SH-SY5Y (cell line): ENCODE data around the gene CCDC92B.

Experiments
- GATA2 ChIP-seq: IDR thresholded peaks from 2 replicates; pipeline ENCODE4 v1.6.1; 2011; ENCODE audit warnings: mild to moderate bottlenecking, low read depth, low read length
- GATA3 ChIP-seq: IDR thresholded peaks from 2 replicates; pipeline ENCODE4 v1.6.1; 2011; ENCODE audit warnings: low read depth, mild to moderate bottlenecking, low read length, moderate library complexity

The CCDC92B gene

DNA sequence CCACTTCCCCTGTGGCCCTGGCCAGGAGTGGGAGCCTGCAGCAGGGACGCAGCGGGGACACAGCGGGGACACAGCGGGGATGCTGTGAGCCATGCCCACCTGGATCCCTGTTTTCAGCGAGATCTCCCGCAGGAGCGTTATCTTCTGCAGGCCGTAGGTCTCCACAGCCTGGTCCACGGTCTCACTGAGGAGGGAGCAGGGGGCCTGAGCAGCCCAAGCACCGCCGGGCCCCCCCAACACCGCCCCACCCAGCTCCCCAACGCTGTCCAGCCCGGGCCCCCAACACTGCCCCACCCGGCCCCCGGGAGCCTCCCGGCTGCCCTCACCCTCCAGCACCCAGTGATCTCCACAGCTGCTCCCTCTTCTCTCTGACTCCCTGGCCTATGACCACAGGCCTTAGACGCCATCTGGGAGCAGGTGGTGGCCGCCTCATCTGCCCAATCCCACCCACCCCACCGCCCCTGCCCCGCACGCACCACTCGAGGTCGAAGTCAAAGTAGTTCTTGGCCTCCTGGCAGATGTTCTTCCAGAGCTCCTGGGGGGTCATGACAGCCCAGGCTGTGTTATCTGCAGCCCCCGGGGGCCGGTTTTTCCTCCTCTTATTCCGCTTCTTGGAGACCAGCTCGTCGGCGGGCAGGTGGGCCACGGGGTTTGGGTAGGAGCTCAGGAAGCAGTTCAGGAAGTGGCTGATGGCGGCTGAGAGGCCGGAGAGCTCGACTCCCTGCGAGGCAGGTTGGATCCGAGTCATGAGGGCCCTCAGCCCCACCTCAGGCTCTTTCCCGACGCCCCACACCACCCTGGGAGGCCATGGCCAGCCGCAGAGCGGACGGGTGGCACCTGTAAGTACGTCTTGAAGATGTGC lies 54.8 kb downstream of the CCDC92B start:
- TF ChIP-seq GATA2, result no peak
- TF ChIP-seq GATA3, result no peak

DNA sequence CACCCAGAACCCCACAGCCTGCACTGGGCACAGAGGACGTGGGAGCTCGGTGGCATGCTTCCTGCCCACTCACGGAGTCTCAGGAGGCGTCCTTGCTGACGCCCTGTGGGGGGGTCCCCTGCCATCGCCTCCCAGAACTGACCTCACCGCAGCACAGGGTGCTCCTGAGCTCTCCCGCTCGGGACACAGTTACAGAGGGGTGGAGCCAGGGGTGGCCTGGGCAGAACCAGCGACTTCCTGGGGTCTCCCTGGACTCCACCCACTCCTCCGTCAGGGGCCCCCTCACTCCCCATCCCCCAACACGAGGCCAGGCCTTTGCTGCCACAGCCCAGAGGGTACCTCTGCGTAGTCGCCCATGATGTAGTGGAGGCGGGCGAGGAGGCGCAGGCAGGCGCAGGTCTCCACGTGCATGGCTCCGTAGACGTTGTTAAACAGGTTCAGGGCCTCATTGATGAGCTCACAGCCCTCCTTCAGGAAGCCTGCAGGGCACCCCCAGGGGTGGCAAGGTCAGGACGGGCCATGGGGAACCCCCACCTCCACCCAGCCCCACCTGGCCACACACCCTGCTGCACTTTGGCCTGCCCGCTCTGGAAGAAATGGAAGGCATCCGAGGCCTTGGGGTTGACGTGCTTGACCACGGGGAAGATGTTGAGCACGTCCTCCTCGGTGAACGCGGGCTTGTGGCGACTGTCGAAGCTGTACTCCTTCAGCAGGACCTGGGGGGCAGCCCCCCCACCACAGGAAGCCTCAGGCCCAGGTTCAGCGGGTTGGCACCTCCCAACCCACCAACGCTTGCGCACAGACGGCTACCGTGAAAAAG lies 55.7 kb downstream of the CCDC92B start:
- TF ChIP-seq GATA3, result no peak
- no peak for TF ChIP-seq GATA2

DNA sequence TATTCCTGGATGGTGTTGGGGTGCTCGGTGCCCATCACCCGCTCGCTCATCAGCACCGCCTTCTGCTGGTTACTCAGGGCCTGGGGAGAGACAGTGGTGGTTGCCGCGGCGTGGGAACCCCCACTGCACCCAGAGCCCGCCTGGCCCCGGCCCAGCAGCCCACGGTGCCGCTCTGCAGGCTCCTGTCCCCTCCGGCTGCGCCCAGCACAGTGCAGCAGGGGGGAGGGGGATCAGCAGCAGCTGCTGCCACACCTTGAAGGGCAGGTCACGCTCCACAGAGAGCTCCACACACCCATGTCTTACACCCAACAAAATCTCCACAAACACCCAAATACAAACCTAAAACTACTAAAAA lies 56.7 kb downstream of the CCDC92B start:
- TF ChIP-seq GATA2 (no peak), GATA3 (no peak)

DNA sequence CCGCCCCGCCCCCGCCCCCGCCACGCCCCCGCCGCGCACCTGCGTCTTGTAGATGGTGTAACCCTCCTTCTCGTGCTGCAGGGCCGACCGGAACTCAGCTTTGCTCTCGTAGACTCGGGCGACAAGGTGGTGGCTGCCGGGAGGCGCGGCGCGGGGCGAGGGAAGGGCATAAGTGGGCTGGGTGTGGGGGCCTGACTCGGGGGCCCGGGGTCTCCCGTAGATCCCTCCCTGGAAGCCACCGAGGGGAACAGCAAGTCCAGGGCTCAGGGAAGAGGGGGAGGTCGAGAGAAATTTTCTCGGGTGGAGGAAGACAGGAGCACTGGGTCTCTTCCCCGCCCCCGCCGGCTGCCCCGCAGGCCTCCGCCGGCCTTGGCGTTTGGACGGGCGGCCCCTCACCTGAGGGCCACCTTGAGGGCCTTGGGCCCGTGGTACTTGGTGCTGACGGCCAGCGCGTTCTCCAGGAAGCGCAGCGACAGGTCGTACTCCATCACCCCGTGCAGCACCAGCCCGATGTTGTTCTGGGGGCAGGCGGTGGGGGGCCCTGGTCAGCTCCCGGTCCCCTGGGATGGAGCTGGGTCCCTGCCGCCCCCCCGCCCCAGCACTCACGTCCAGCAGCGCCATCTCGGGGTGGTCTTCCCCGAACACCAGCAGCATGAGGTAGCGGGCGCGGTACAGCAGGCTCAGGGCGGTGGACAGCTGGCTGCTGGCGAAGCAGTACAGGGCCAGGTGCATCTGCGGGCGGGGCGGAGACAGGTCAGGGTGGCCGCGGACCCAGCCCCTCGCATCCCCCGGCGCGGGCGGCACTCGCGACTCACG lies 57.3 kb downstream of the CCDC92B start:
- TF ChIP-seq GATA3 (no peak), GATA2 (no peak)

DNA sequence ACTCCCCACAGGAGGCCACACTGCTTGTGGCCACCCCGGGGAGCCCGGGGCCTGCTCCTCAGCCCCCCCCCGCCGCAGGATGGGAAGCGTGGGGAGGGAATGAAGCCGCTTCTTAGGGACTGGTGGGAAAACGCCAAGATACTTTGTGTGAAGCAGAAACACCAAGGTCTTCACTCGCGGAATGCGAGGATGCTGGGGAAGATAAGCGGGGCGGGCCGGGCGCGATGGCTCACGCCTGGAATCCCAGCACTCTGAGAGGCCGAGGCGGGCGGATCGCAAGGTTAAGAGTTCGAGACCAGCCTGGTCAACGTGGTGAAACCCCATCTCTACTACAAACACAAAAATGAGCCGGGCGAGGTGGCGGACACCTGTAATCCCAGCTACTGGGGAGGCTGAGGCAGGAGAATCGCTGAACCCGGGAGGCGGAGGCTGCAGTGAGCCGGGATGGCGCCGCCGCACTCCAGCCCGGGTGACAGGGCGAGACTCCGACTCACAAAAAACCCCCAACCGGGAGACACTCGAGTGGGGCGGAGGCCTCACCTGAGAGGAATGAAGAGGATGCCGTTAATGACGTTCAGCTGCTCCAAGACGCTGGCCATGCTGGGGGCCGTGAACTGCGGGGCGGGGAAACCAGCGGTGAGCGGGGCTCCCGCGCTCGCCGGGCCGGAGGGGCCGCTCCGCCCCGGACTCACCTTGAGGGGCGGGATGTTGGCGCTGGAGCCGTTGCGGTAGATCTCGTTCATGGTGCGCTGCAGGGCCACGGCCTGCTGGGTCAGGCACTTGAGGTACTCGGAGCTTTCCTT lies 58.2 kb downstream of the CCDC92B start:
- TF ChIP-seq GATA3 (no peak), GATA2 (no peak)

DNA sequence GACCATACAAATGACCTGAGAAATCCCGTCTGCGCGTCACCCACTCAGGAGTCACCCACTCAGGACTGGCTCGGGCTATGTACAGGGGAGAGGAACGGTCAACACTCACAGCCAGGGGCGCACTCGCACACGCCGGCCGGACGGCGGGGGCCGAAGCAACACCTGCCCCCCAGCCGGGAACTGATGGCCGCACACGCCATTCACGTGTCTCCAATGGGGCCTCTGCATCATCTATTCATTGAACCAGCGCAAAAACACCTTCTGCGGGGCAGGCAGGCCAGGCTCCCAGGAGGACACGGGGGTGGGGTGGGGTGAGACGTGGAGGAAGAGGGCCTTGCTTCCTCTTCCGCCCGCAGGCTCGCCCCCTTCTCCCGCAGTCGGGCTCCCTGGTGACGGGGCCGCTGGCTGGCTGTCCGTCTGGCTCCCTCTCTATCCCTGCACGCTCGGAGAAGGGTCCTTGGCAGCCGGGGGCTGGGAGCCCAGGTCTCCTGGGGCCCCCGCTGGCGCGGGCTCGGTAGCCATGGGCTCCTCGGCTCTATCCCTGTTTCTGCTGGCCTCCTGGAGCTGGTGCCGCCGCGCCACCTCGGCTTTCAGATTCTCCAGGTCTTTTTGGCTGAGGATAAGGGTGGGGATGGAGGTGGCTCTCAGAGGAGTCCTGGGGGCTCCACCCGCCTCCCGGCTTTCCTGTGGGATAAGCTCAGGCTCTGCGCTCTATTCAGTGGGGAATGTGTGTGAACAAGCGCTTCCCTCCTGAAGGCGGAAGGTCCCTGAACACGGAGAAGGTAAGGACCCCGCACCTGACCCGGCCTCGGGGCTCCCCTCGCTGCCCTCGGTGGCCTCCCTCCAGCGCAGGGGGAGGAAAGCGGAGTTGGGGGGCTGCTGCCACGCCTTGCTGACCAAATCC lies 59.0 kb downstream of the CCDC92B start:
- TF ChIP-seq GATA2 (no peak), GATA3 (no peak)

DNA sequence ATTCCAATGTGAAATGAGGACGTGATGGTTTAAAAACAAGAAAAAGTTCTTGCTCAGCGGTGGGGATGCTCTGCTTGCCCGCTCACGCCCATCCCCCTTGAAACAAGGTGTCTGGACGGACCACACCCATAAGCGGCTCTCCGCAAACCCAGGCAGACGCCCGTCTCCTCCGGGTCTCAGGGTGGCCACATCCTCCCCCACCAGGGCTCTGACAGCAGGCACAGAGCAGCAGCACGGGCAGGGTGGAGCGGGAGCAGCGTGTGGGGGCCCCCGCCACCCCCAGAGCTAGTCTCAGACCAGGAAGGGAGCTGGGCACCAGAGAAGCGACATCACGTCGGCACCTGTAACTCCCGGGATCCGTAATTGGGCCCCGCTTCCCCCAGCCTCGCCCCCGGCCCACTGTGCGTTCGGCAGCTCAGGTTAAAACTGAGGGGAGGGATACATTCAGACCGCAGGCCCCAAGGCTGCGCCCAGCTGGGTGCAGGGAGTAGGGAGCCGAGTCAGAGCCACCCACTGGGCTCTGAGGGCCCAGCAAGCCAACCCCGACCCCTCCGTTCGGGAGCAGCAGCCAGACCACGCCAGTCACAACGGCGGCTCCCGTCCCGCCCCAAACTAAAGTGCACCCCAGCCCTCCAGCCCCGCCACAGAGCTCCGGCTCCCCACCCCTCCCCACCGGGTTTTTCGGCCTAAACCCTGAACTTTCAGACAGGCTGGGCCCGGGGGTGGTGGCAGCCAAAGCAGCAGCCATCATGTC lies 59.9 kb downstream of the CCDC92B start:
- no peak for TF ChIP-seq GATA2
- TF ChIP-seq GATA3, result no peak

DNA sequence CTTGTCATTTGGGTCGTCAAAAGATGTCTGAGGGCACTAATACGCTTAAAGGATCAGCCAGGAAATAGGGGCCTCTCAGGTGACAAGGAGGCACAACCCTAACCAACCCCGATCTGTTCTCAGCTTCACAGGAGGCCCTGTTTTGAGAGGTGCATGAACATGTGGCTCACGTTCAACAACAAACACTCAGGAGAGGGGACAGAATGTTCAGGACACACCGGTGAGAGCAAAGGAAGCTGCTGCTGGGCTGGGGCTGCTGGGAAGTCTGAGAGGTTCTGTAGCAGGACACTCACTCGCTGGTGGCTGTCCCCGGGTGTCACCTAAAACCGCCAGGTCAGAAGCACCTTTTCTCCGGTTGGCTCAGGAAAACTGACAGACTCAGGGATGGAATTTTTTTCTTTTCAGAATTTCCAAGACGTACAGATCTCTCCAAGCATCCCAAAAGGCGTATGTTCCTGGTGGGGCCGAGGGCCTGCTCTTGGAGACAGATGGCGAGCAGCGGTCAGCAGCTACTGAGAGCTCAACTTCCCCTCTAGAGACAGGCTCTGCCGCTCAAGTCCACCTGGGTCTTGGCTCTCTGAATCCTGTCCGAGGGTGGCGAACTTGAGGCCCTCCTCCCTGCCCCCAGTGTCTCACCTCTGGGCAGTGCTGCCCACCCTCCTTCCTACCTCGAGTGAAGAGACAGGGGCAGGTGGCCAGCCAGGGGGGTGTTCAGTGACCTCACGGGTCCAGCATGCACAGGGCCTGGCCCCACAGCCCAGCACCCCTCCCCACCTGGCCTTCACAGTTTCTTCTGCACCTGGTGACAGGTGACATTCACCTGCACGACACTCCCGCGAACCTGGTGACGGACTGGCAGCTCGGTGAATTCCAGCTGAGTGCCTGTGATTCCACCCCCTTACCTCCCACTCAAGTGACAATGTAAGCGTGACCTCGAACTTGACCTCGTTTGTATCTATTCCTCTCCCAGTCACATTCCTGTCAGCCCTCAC lies 60.8 kb downstream of the CCDC92B start:
- no peak for TF ChIP-seq GATA2
- no peak for TF ChIP-seq GATA3

DNA sequence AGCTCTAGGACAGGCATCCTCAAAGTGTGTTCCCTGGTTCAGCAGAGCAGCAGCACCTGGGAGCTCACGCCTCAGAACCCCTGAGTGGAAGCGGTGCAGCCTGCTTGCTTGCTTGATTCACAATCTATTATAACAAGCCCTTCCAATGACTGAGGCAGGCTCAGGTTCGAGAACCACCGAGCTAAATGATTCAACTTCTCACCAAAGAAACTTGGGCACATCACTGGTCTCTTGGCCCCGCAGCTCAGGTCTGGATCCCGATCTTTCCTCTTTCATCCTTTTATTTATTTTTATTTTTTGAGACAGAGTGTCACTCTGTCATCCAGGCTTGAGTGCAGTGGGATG lies 62.4 kb downstream of the CCDC92B start:
- TF ChIP-seq GATA3 (no peak), GATA2 (no peak)

DNA sequence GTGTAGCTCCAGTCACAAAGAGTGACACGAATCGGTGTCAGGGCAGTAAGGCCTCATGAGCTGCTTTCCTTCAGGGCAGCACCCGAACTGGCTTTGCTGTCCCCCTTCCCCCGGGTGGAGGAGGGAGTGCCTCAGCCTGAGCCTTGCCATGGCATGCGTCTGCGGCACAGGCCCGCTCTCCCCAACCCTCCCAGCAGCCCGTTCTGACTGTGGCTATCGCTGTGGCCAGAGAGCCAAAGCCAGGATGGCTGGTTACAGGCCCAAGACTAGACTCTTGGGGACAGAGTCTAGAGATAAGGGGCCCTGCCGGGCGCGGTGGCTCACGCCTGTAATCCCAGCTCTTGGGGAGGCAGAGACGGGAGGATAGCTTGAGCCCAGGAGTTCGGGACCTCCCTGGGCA lies 63.8 kb downstream of the CCDC92B start:
- TF ChIP-seq GATA2, result no peak
- TF ChIP-seq GATA3, result no peak

DNA sequence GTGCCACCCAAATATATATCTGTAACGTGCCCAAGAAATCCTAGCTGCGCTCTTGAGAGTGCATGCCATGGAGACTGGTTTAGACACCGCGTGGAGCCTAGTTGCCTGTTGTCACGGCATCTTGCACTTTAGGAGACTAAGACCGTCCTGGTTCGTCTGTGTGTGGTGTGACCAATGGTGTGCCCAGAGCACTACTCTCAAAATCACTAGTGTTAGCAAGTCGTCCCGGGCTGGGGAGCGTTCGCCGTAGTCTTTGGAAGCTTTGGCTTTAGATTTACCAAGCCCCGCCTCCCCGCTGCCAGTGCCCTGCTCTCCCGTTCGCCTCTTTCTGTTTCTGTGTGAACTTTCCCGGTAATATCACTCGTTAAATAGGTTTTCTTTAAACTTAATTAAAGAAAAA lies 64.9 kb downstream of the CCDC92B start:
- no peak for TF ChIP-seq GATA2
- TF ChIP-seq GATA3, result no peak

DNA sequence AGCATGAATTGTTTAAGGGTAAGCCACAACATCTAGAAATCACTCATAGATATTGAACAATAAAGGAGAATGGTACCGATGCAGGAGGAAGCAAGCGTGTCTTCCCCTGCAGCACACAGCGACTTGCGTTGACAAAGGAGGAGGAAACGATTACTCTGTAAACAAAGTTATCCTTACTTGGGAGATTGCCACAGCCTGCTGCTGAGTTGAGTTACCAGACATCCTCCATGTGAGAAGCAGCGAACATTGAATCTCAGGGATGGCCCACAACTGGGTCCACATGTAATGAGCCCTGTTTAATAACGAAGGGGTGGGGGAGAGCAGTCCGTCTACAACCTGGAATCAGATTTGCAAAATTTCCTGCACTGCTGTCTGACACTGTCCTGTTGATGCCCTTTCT lies 65.5 kb downstream of the CCDC92B start:
- TF ChIP-seq GATA3 (no peak), GATA2 (no peak)
